Left colon (tissue), 2 donors: Measurements from ENCODE around the gene ZNF467. TPM values are rescaled to one million over a fixed set of nuclear protein-coding genes. Genes with fewer than 3 reads are reported as not detected.
A peak's percentile ranks its signal among the peaks of the same experiment; 100 is the strongest.

Experiments
- ATAC-seq: fragments of 200-7000 bp; cut with Tn5 transposase; one replicate; pipeline ENCODE4 v1.9.1; 2020; ENCODE audit warnings: mild to moderate bottlenecking, moderate library complexity
- DNase-seq, 2 donors: peaks; one replicate each; pipeline ENCODE4 v3.0.0-alpha.2; 2020
- intact Hi-C, 2 donors: fragments of 100-400 bp; cut with DNase I in 1 of 2; cut with micrococcal nuclease in 1 of 2; formaldehyde crosslinking; loops; one replicate each; pipeline versions ENCODE4 v1.11.2 to v1.14.0; 2022; cut with DNase I, micrococcal nuclease
- total RNA-seq, 2 donors: library from RNA; stranded (reverse); fragmentation: NEBNext Ultra II Directional; extraction: Animal tissue kit (Norgen Biotek cat#: 25700); gene quantifications; one replicate each; pipeline ENCODE4 v1.2.1, GENCODE V29; 2021
- donor health status: DM: no; HTN: no; CAD: no.
- donor health status: DM: yes; HTN: yes; CAD: no.

The ZNF467 gene
- total RNA-seq, 2 donors from 2014 or later: 1.5 to 6.0 TPM

GRCh38 chr7:149790146-149790548 lies 16.8 kb upstream of the ZNF467 start:
- DNase-seq (peak in 1 of 2 donors; percentile 38), ATAC-seq (peak; percentile 43)
- intact Hi-C loops: no loop called here

- ATAC-seq (no peak), DNase-seq (no peak)
- intact Hi-C loops: no loop called here
Observed at GRCh38 chr7:149789101-149789500, 15.7 kb upstream of the ZNF467 start.

GRCh38 chr7:149788300-149788851 lies 15.0 kb upstream of the ZNF467 start:
- intact Hi-C loops: no loop called here
- ATAC-seq: no peak

GRCh38 chr7:149787428-149788299 lies 14.3 kb upstream of the ZNF467 start:
- DNase-seq (peak in 1 of 2 donors; percentile 29), ATAC-seq (peak; percentile 70)
- intact Hi-C loops: no loop called here

More at GRCh38 chr7:149788300-149788851, 15.0 kb upstream of the ZNF467 start:
- no peak for DNase-seq

GRCh38 chr7:149785983-149786382 lies 12.6 kb upstream of the ZNF467 start:
- DNase-seq (no peak), ATAC-seq (no peak)
- intact Hi-C loops: no loop called here

- intact Hi-C loops: no loop called here
- DNase-seq: no peak
- ATAC-seq: no peak
Observed at GRCh38 chr7:149785402-149785801, 12.0 kb upstream of the ZNF467 start.

- DNase-seq: no peak
- ATAC-seq: no peak
- intact Hi-C loops: no loop called here
Observed at GRCh38 chr7:149784251-149784608, 10.8 kb upstream of the ZNF467 start.

- intact Hi-C loops: no loop called here
- DNase-seq (no peak), ATAC-seq (no peak)
Observed at GRCh38 chr7:149783386-149784250, 10.2 kb upstream of the ZNF467 start.

GRCh38 chr7:149782682-149783345 lies 9.4 kb upstream of the ZNF467 start:
- DNase-seq (no peak), ATAC-seq (peak; percentile 41)
- intact Hi-C loops: no loop called here

GRCh38 chr7:149781921-149782320 lies 8.5 kb upstream of the ZNF467 start:
- intact Hi-C loops: no loop called here
- ATAC-seq (no peak), DNase-seq (no peak)

- intact Hi-C loops: no loop called here
- DNase-seq (no peak), ATAC-seq (no peak)
Observed at GRCh38 chr7:149780636-149781419, 7.4 kb upstream of the ZNF467 start.

- DNase-seq (no peak), ATAC-seq (no peak)
- intact Hi-C loops: no loop called here
Observed at GRCh38 chr7:149780056-149780455, 6.7 kb upstream of the ZNF467 start.

GRCh38 chr7:149779502-149779805 lies 6.1 kb upstream of the ZNF467 start:
- intact Hi-C loops: no loop called here
- DNase-seq: no peak
- no peak for ATAC-seq

- ATAC-seq: no peak
- DNase-seq: no peak
- intact Hi-C loops: no loop called here
Observed at GRCh38 chr7:149778696-149779501, 5.5 kb upstream of the ZNF467 start.

GRCh38 chr7:149778327-149778637 lies 4.9 kb upstream of the ZNF467 start:
- DNase-seq (no peak), ATAC-seq (no peak)
- intact Hi-C loops: no loop called here

- no peak for DNase-seq
- intact Hi-C loops: no loop called here
Observed at GRCh38 chr7:149777551-149778326, 4.4 kb upstream of the ZNF467 start.

GRCh38 chr7:149776848-149777407 lies 3.5 kb upstream of the ZNF467 start:
- ATAC-seq (no peak), DNase-seq (no peak)

More at GRCh38 chr7:149777551-149778326, 4.4 kb upstream of the ZNF467 start:
- no peak for ATAC-seq

More at GRCh38 chr7:149776848-149777407, 3.5 kb upstream of the ZNF467 start:
- intact Hi-C loops: no loop called here
